Panc1 (cell line): ENCODE data around the gene HEATR5B. TPM values are rescaled to one million over a fixed set of nuclear protein-coding genes. Genes with fewer than 3 reads are reported as not detected.
"Not testable (repeated sequence)": the region's sequence is repeated elsewhere in the genome, so short reads cannot be mapped to it uniquely, and the experiment has no call there.

ENCODE experiments used
- ATAC-seq: fragments of 200-7000 bp; cut with Tn5 transposase; 2 replicates; pipeline ENCODE4 v1.9.1; 2020; ENCODE audit warnings: mild to moderate bottlenecking, moderate library complexity
- BruUV-seq: library from RNA; stranded (reverse); fragments of 400-500 nt; replicated peaks from 2 replicates; lab custom pipeline; 2021; lab: Mats Ljungman, UMichigan
- CTCF ChIA-PET: fragments of 300-600 bp; sonication (Branson Sonifier 250); formaldehyde crosslinking; loops from one replicate; lab custom pipeline; 2022; ENCODE audit warnings: antibody characterized with exemption; lab: Charles Lee
- POLR2A ChIA-PET: fragments of 300-600 bp; sonication (Branson Sonifier 250); formaldehyde crosslinking; loops from one replicate; lab custom pipeline; 2022; ENCODE audit warnings: antibody characterized with exemption; lab: Charles Lee
- DNase-seq: peaks from one replicate; pipeline ENCODE4 v3.0.0-alpha.2; 2010; ENCODE audit warnings: low read depth, low spot score
- H3K27ac ChIP-seq: 2 replicates; pipeline ENCODE4 v1.5.1; 2011; ENCODE audit warnings: mild to moderate bottlenecking, low read length, inconsistent platforms
- H3K27me3 ChIP-seq: fragments of 200-500 bp; sonication (Bioruptor generic); 2 replicates; pipeline ENCODE4 v1.6.0; 2014; ENCODE audit warnings: low read length, inconsistent platforms; ENCODE audit not compliant: control insufficient read depth, insufficient read depth
- H3K36me3 ChIP-seq: fragments of 200-500 bp; sonication (Bioruptor generic); 2 replicates; pipeline ENCODE4 v1.5.1; 2014; ENCODE audit warnings: inconsistent platforms, mild to moderate bottlenecking, low read length, moderate library complexity; ENCODE audit not compliant: control insufficient read depth, insufficient read depth
- H3K4me1 ChIP-seq: 2 replicates; pipeline ENCODE4 v1.5.1; 2011; ENCODE audit warnings: inconsistent platforms, mild to moderate bottlenecking, low read length, moderate library complexity; ENCODE audit not compliant: control insufficient read depth, insufficient read depth
- H3K4me3 ChIP-seq, 2 experiments: 2 replicates each; pipeline ENCODE4 v1.5.1; 2011 to 2012; ENCODE audit warnings: low read depth in 2 of 2, low read length in 2 of 2, mild to moderate bottlenecking in 2 of 2, inconsistent platforms in 1 of 2, moderate library complexity in 1 of 2
- H3K9me3 ChIP-seq: fragments of 200-500 bp; sonication (Bioruptor generic); 2 replicates; pipeline ENCODE4 v1.5.1; 2014; ENCODE audit warnings: low read depth, mild to moderate bottlenecking, inconsistent platforms, low read length, moderate library complexity; ENCODE audit not compliant: control insufficient read depth, insufficient read depth
- POLR2AphosphoS5 ChIP-seq: IDR thresholded peaks from 2 replicates; pipeline ENCODE4 v1.6.1; 2012; ENCODE audit warnings: mild to moderate bottlenecking, low read depth, low read length, moderate library complexity
- SIN3A ChIP-seq: IDR thresholded peaks from 2 replicates; pipeline ENCODE4 v1.6.1; 2012; ENCODE audit warnings: low read depth, mild to moderate bottlenecking, low read length, moderate library complexity, borderline replicate concordance; ENCODE audit not compliant: insufficient read depth
- TCF7L2 ChIP-seq: IDR thresholded peaks from 2 replicates; pipeline ENCODE4 v1.6.1; 2011; ENCODE audit warnings: mild to moderate bottlenecking, low read depth, low read length, inconsistent platforms
- in situ Hi-C: cut with HindIII; loops from 2 replicates; pipeline ENCODE4 v1.10.0; 2016; ENCODE audit warnings: low sequenced_read_pairs, low pct_unique_long_range_greater_than_20kb
- intact Hi-C: fragments of 100-400 bp; cut with micrococcal nuclease; formaldehyde crosslinking; loops from one replicate; pipeline ENCODE4 v1.10.0; 2022; ENCODE audit not compliant: unreplicated experiment
- total RNA-seq: library from RNA; stranded (reverse); gene quantifications from one replicate; pipeline ENCODE4 v1.2.1, GENCODE V29; 2021; ENCODE audit not compliant: unreplicated experiment
- TF ChIP-seq, protein P1 (sequence below): fragments of 450-650 bp; IDR thresholded peaks from 2 replicates; pipeline ENCODE4 v1.5.1; 2017; ENCODE audit warnings: mild to moderate bottlenecking
- TF ChIP-seq, protein P2 (sequence below), 2 experiments: IDR thresholded peaks; 2 replicates each; pipeline ENCODE4 v1.6.1; 2011 to 2012; ENCODE audit warnings: low read depth in 2 of 2, control low read depth in 1 of 2, low read length in 1 of 2, mild to moderate bottlenecking in 1 of 2, moderate library complexity in 1 of 2; ENCODE audit not compliant: insufficient read depth in 1 of 2

The HEATR5B gene
- total RNA-seq, 1 experiment from 2014 or later = 13.6 TPM

DNA sequence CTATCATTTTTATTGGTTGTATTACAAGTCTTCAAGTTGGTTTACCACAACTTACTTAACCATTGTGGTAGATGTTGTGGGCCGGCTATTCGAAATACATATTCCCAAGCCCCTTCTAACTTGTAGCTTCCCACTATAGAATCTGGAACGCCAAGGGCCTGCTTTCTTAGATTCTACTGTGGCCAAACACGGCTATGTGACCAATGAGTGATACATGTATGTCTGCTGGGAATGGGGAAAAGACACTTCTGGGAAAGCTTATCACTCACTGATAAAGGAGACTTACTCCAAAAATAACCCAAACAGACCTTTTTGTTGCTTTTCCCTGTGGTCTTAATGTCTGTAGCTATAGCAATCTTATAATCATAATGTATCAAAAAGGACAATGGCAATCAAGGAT lies 142.3 kb downstream of the HEATR5B start:
- no TSS peak for BruUV-seq
- in situ Hi-C loops = no loop called here
- ChIA-PET CTCF (no interaction called here), POLR2A (no interaction called here)
- no peaks in the 10 kb centered on the region for H3K36me3 ChIP-seq
- H3K27me3 ChIP-seq = no peaks in the 10 kb centered on the region
- no peak for DNase-seq
- H3K27ac ChIP-seq = no peak overlapping the region
- intact Hi-C loops = no loop called here
- H3K4me3 ChIP-seq = no peak overlapping the region
- ATAC-seq = no peak
- no peaks in the 10 kb centered on the region for H3K4me1 ChIP-seq
- H3K9me3 ChIP-seq = no peaks in the 10 kb centered on the region
- TF ChIP-seq, protein P1, sequence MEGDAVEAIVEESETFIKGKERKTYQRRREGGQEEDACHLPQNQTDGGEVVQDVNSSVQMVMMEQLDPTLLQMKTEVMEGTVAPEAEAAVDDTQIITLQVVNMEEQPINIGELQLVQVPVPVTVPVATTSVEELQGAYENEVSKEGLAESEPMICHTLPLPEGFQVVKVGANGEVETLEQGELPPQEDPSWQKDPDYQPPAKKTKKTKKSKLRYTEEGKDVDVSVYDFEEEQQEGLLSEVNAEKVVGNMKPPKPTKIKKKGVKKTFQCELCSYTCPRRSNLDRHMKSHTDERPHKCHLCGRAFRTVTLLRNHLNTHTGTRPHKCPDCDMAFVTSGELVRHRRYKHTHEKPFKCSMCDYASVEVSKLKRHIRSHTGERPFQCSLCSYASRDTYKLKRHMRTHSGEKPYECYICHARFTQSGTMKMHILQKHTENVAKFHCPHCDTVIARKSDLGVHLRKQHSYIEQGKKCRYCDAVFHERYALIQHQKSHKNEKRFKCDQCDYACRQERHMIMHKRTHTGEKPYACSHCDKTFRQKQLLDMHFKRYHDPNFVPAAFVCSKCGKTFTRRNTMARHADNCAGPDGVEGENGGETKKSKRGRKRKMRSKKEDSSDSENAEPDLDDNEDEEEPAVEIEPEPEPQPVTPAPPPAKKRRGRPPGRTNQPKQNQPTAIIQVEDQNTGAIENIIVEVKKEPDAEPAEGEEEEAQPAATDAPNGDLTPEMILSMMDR = no peak
- no peak for TF ChIP-seq TCF7L2
- no peak for TF ChIP-seq SIN3A
- TF ChIP-seq, protein P2, sequence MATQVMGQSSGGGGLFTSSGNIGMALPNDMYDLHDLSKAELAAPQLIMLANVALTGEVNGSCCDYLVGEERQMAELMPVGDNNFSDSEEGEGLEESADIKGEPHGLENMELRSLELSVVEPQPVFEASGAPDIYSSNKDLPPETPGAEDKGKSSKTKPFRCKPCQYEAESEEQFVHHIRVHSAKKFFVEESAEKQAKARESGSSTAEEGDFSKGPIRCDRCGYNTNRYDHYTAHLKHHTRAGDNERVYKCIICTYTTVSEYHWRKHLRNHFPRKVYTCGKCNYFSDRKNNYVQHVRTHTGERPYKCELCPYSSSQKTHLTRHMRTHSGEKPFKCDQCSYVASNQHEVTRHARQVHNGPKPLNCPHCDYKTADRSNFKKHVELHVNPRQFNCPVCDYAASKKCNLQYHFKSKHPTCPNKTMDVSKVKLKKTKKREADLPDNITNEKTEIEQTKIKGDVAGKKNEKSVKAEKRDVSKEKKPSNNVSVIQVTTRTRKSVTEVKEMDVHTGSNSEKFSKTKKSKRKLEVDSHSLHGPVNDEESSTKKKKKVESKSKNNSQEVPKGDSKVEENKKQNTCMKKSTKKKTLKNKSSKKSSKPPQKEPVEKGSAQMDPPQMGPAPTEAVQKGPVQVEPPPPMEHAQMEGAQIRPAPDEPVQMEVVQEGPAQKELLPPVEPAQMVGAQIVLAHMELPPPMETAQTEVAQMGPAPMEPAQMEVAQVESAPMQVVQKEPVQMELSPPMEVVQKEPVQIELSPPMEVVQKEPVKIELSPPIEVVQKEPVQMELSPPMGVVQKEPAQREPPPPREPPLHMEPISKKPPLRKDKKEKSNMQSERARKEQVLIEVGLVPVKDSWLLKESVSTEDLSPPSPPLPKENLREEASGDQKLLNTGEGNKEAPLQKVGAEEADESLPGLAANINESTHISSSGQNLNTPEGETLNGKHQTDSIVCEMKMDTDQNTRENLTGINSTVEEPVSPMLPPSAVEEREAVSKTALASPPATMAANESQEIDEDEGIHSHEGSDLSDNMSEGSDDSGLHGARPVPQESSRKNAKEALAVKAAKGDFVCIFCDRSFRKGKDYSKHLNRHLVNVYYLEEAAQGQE (IDR thresholded peaks at IDR 0.05; ENCODE audit: insufficient read depth in 1 of 2, low read depth in 2 of 2, low read length in 1 of 2) = no peak
- no peak for TF ChIP-seq POLR2AphosphoS5

DNA sequence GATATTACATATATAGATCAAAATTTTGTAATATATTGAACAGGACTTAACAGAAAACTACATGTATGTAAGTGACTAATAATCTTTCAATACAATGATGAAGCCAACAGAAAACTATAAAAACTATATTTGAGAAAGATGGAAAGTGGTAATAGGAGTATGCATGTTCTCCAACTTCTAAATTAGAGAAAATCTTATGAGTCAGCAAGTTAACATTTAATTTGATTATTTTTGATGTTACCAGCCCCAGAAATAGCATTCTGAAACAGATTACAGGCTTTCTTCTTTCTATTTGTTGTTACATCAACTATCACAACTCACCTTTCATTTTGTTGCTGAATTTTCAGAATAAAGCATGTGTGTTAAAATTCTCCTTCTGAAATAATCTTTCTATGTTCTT lies 147.6 kb downstream of the HEATR5B start:
- in situ Hi-C loops, POLR2A ChIA-PET, intact Hi-C loops, H3K36me3 ChIP-seq, ATAC-seq, CTCF ChIA-PET, H3K4me1 ChIP-seq, H3K27ac ChIP-seq, H3K27me3 ChIP-seq, BruUV-seq, H3K4me3 ChIP-seq, H3K9me3 ChIP-seq, DNase-seq: not testable (repeated sequence)

DNA sequence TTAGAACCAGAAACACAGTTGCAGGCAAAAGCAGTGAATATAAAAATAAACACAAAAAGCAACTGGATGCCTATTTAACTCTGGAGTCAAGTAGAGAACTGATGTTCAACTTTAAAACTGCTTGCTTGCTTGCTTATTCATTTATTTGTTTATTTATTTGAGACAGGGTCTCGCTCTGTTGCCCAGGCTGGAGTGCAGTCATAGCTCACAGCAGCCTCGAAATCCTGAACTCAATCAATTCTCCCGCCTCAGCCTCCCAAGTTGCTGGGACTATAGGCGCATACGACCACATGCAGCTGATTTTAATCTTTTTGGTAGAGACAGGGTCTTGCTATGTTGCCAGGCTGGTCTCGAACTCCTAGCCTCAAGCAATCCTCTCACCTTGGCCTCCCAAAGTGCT lies 152.5 kb downstream of the HEATR5B start:
- in situ Hi-C loops, POLR2A ChIA-PET, H3K4me3 ChIP-seq, H3K27ac ChIP-seq, H3K27me3 ChIP-seq, H3K36me3 ChIP-seq, intact Hi-C loops, DNase-seq, ATAC-seq, BruUV-seq, H3K4me1 ChIP-seq, H3K9me3 ChIP-seq, CTCF ChIA-PET: not testable (repeated sequence)

Other genes starting within 250 kb of the HEATR5B start
- gene STRN, start 117.8 kb downstream of the HEATR5B start, total RNA-seq = 37.4 TPM
- gene GPATCH11, start 146 bp upstream of the HEATR5B start, total RNA-seq = 7.1 TPM
- gene EIF2AK2, start 72.6 kb upstream of the HEATR5B start, total RNA-seq = 44.3 TPM
- not detected for gene SULT6B1, start 104.3 kb upstream of the HEATR5B start, total RNA-seq
- gene CEBPZOS, start 112.1 kb upstream of the HEATR5B start, total RNA-seq = 49.3 TPM
- gene CEBPZ, start 147.2 kb upstream of the HEATR5B start, total RNA-seq = 63.8 TPM
- gene NDUFAF7, start 147.3 kb upstream of the HEATR5B start, total RNA-seq = 17.7 TPM
- 21.8 TPM for gene PRKD3, start 240.5 kb upstream of the HEATR5B start, total RNA-seq